Measurements from ENCODE around the gene PHACTR1. TPM values are rescaled to one million over a fixed set of nuclear protein-coding genes. Genes with fewer than 3 reads are reported as not detected.
A peak's percentile ranks its signal among the peaks of the same experiment; 100 is the strongest.
"Not testable (repeated sequence)": the region's sequence is repeated elsewhere in the genome, so short reads cannot be mapped to it uniquely, and the experiment has no call there.

The PHACTR1 gene
- total RNA-seq, 1 donor from 2014 or later = 2.5 TPM

GRCh38 chr6:13113981-13114593 lies 397.5 kb downstream of the PHACTR1 start:
- DNase-seq = peak; percentile 70

DNA sequence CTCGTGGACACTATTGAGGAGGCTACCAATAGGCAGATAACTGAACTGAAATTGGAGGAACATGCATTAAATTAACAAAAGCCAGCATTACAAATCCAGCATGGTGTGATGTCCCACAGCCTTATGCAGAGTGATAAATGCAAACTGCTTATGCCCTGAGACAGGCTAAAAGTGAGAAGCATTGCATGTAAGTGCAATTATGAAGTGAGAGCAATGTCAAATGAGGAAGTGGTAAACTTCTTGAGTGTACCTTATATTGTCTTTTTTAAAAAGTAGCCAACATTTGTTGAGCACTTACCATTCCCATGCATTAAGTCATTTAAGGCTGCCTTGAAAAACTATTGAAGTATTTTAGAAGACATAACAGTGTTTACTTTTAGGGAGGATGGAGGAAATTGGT lies 399.6 kb downstream of the PHACTR1 start:
- DNase-seq = no peak

- no peak for DNase-seq
Observed at GRCh38 chr6:13117570-13117969, 401.0 kb downstream of the PHACTR1 start.

DNA sequence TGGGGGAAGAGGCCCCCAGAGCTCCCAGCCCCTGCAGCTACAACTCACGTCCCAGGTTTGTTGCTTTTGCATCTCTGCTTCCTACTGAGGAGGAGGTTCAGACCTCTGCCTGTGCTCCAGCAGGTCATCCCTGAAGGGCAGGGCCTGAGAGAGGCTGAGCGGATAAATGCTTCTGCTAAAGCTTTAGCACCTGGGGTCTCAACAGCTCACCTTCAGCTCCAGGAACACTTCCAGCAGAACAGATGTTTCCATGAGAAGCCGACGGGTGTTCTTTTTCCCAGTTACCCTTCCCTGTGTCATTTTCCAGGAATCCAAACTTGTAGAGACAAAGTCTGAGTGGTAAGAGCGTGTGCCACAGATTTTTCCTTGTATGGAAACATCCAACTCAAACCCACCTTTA lies 403.0 kb downstream of the PHACTR1 start:
- DNase-seq = peak; percentile 38

DNA sequence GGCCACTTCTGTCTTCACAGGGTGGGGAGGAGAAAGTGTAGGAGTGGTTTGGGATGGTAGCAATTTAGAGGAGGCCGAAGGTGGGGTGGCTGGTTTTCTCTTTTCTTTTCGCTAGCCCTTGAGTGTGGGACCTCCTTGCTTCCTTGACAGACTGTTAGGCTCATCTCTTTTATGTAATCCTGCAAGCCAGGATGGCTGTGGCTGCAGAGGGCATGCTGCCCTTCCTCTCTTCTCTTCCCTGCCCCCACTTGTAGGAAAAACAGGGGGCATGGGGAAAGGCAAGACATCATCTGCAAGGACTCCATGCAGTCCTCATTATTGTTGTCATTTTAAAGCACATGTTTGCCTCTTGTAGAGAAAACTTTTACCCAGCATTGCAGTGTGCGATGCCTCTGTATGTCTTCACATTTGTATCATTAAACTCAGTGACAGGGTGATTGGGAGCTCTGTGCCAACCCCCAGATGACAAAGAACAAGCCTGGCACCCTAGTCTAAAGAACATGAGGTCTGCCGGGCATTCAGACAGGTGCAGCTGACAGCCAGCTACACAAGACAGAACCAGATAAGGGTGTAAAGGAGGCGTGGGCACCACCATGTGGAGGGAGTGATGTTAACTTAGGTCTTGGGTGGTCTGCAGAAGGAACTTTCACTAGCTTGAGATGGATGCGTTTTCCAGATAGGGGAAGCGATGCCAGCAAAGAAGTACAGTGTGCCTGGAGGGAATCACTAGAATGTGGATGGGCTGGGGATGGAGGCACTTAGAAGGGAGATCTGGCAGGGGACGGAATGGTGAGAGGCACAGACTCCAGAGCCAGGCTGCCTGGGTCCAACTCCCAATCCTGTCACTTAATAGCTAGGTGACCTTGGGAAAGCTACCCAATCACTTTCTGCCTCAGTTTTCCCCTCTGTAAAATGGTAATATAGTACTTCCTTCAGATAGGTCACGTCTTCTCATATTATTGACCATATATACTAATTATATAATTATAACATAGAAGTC lies 404.2 kb downstream of the PHACTR1 start:
- no peak for DNase-seq

- DNase-seq = no peak
Observed at GRCh38 chr6:13124131-13124530, 407.6 kb downstream of the PHACTR1 start.

- DNase-seq = no peak
Observed at GRCh38 chr6:13125841-13126240, 409.3 kb downstream of the PHACTR1 start.

DNA sequence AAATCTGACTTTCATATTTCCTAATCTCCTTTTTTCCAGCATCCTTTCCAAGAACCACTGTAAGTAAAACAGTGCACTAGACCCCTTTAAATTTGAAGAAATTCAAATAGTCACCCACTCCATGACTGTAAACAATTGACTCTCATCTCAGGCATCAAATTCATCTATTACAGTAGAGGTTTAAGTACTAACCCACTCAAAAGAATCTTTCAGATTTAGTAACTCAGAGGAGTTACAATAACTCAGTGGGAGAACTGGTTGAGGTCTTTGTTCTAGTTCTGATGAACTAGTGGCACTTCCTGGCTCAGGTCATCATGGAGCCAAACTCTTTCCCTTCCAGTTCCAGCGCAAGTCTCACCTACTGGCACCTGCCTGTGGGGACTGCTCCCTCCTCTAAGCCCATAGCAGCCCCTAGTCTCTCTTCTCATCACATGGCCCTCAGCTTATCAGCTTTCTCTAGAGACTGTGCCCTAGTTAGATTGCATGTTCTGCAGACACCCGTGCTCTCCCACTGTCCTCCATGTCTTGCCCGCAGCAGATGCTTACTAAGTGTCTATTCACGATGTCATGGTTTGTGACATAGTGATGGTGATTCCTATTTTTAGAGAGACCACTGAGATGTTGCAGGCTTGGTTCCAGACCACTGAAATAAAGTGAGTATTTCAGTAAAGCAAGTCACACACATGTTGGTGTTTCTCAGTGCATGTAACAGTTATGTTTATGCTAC lies 415.5 kb downstream of the PHACTR1 start:
- no peak for DNase-seq

GRCh38 chr6:13133894-13134293 lies 417.3 kb downstream of the PHACTR1 start:
- DNase-seq = not testable (repeated sequence)

- no peak for DNase-seq
Observed at GRCh38 chr6:13135152-13135551, 418.6 kb downstream of the PHACTR1 start.

DNA sequence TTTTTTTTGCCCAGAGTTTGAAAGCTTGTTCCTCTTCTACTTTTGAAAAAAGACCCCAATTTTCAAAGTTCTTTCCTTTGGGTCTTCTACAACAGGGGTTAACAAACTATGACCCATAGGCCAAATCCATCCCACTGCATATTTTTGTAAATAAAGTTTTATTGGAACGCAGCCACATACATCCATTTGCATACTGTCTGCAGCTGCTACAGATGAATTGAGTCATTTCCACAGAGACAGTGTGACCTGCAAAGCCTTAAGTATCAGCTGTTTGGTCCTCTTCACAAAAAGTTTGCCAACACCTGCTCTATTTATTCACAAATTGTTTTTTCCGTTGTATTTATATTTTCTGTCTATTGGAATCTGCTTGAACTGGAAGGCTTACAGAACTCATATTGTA lies 422.6 kb downstream of the PHACTR1 start:
- DNase-seq = no peak

DNA sequence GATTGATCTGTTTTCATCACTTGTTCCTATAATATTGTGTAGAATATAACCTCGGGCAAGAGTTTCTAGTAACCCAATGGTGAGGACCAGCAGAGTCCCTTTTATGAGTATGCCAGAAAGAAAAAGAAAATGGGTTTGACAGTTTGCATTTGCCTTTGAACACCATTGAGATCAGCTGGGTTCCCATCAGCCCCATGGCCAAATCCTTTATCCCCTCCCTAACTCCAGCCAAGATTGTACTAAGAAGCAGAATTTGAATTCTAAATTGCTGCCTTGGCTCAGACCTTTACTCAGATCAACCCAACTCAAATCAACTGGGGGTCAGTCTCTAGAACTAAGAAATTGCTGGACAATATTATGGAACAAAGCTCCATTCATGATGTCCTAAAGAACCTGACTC lies 424.4 kb downstream of the PHACTR1 start:
- DNase-seq = no peak

DNA sequence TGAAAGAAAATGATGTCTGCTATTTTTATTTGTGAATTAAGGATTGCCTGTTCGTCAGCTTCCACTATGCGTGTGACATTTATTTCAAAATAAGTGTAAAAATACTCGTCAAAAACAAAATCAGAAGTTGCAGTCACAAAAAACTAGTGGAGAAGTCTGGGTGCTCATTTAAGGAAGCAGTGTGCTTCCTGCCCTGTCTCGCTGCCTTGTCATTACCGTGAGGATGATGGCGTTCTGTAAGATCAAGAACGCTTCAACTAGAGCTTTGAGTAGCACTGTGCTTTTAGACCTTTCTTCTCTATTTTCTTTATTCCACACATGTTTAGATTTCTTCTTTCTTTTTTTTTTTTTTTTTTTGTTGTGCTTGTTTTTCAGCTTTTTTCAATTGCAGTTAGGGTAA lies 424.8 kb downstream of the PHACTR1 start:
- DNase-seq = no peak

GRCh38 chr6:13142611-13143010 lies 426.0 kb downstream of the PHACTR1 start:
- no peak for DNase-seq

GRCh38 chr6:13146442-13146841 lies 429.9 kb downstream of the PHACTR1 start:
- DNase-seq = no peak

DNA sequence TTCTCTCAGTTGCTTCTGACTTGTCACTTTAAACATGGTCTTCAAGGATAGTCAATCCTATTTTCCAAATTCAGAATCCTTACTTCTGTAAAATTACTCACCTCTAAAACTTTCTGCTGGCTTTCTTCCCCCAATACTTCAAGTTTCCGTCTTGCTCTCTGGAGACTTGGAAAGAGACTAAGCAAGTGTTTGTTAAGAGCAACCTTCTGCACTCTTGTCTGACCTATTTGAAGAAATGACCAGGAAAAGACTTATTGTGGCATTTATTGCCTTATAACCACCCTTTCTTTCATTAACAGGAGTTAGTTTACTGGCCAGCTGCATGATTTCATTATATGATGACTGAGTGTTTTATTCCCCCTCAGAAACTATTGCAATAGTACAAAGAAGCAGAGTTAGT lies 430.8 kb downstream of the PHACTR1 start:
- no peak for DNase-seq

- no peak for DNase-seq
Observed at GRCh38 chr6:13147782-13148181, 431.2 kb downstream of the PHACTR1 start.

DNA sequence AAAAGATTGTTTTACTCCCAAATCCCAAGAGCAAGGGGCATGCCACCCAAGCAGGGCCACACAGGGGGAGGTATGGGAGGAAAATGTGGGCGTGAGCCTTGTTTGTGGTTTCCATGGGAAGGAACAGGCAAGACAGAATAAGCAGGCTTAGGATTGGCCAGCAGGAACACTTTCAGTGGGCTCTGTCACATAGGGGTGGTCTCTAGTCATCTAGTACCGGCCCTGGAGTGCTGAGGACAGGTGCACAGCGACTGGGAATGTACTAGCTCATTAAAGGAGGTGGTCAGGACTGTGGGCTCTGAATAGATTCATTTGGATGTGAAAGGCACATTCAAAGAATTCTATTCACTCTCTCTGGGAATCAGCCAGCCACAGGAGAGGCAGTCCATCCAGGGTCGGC lies 436.2 kb downstream of the PHACTR1 start:
- DNase-seq = no peak

- DNase-seq = no peak
Observed at GRCh38 chr6:13156381-13156780, 439.8 kb downstream of the PHACTR1 start.

DNA sequence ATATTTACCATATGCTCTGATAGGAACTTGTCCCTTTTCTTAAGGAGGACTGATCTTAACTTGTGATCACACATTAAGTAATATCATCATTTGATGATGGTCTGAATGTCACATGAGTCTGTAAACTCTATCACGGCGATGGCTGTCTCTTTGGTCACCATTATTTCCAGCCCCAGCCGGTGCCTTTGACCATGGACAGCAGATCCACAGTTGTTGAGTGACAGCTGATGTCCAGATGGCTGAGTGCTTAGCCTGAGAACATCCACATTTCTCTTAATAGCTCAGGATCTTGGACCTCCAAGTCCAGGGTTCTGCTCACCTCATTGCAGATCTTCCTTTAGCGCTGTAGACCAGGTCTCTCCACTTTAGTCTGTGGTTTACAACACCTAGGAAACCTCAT lies 440.7 kb downstream of the PHACTR1 start:
- no peak for DNase-seq

DNA sequence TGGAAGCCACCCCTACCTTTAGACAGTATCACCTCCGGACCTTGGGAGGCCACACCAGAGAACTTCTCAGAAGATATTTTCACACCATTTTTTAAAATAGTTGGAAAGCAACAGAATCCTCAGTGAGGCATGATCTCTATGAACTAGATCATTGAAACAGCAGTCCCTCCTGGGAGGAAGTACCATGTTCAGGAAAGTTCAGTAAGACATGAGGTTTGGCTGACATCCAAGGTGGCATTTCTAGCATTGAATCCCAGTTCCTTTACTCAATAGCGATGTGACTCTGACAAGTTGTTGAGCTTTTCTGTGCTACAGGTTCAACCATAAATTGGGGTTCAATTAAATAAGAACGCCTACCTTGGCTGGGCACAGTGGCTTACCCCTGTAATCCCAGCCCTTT lies 442.7 kb downstream of the PHACTR1 start:
- no peak for DNase-seq

DNA sequence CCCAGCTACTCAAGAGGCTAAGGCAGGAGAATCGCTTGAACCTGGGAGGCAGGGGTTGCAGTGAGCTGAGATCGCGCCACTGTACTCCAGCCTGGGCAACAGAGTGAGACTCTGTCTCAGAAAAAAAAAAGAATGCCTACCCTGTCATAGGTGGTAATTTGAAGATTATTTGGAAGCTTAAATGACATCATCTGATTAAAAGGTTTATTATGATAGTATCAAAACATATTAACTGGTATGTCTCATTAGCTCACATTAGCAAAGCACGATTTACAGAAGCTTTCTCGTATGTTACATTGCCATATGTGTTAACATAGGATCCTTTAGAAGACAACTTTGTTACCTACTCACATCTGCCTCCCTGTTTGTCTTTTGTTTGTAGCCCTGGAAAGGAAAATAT lies 443.3 kb downstream of the PHACTR1 start:
- DNase-seq = not testable (repeated sequence)

Measured in tongue (tissue), 2 donors.